AG04449 (cell line): ENCODE measurements around the gene XPR1.

Experiments
- CTCF ChIA-PET: fragments of 350-600 bp; formaldehyde crosslinking; extraction: SDS; loops from one replicate; lab custom pipeline; 2021; ENCODE audit warnings: antibody characterized with exemption; lab: Yijun Ruan, JAX
- POLR2A ChIA-PET: fragments of 400-600, 350-600 bp; formaldehyde crosslinking; extraction: SDS; loops from one replicate; lab custom pipeline; 2020; ENCODE audit warnings: antibody characterized with exemption, inconsistent platforms; lab: Yijun Ruan, JAX
- DNase-seq: peaks from one replicate; pipeline ENCODE4 v3.0.0-alpha.2; 2010; ENCODE audit warnings: low read depth, low spot score
- H3K4me3 ChIP-seq: 2 replicates; pipeline ENCODE4 v1.5.1; 2011; ENCODE audit warnings: low read depth, mild to moderate bottlenecking, control low read depth, low read length
- CTCF ChIP-seq: IDR thresholded peaks from one replicate; pipeline ENCODE4 v1.5.1; 2011; ENCODE audit warnings: mild to moderate bottlenecking, moderate library complexity, low read length, control low read depth, inconsistent platforms; ENCODE audit not compliant: insufficient read depth; ENCODE audit errors: missing control alignments

The XPR1 gene

GRCh38 chr1:180769889-180770288 is 138.1 kb downstream of the XPR1 start:
- H3K4me3 ChIP-seq = no peak overlapping the region
- DNase-seq = no peak
- TF ChIP-seq CTCF = no peak
- CTCF ChIA-PET = no interaction called here
- POLR2A ChIA-PET = no interaction called here

GRCh38 chr1:180773210-180773865 is 141.5 kb downstream of the XPR1 start:
- no peak for TF ChIP-seq CTCF
- POLR2A ChIA-PET = no interaction called here
- H3K4me3 ChIP-seq = no peak overlapping the region
- CTCF ChIA-PET = interaction anchor here (1.1 to 2.2 kb wide), 2 partner anchors 10 to 12 kb away, joined by 3 to 6 read pairs; no protein-coding TSS in a partner anchor
- DNase-seq = no peak

- ChIA-PET CTCF (interaction anchor here (2.2 kb wide), 1 partner anchor 10 kb away, joined by 6 read pairs; no protein-coding TSS in a partner anchor), POLR2A (no interaction called here)
- no peak overlapping the region for H3K4me3 ChIP-seq
Measured at GRCh38 chr1:180775801-180776200, 144.0 kb downstream of the XPR1 start.

GRCh38 chr1:180777072-180777689 is 145.4 kb downstream of the XPR1 start:
- no peak for TF ChIP-seq CTCF

More at GRCh38 chr1:180775801-180776200, 144.0 kb downstream of the XPR1 start:
- no peak for TF ChIP-seq CTCF
- no peak for DNase-seq

GRCh38 chr1:180778782-180779398 is 147.1 kb downstream of the XPR1 start:
- DNase-seq = no peak
- TF ChIP-seq CTCF = no peak
- POLR2A ChIA-PET = no interaction called here
- CTCF ChIA-PET = interaction anchor here (1.8 kb wide), 1 partner anchor 264 kb away, joined by 4 read pairs; no protein-coding TSS in a partner anchor
- H3K4me3 ChIP-seq = no peak overlapping the region

More at GRCh38 chr1:180777072-180777689, 145.4 kb downstream of the XPR1 start:
- no peak overlapping the region for H3K4me3 ChIP-seq
- ChIA-PET POLR2A (no interaction called here), CTCF (interaction anchor here (1.8 kb wide), 1 partner anchor 262 kb away, joined by 4 read pairs; no protein-coding TSS in a partner anchor)
- DNase-seq = no peak

GRCh38 chr1:180779584-180779983 is 147.8 kb downstream of the XPR1 start:
- no peak overlapping the region for H3K4me3 ChIP-seq
- CTCF ChIA-PET = no interaction called here
- POLR2A ChIA-PET = no interaction called here
- DNase-seq = no peak
- no peak for TF ChIP-seq CTCF
